HepG2 (cell line): ENCODE measurements around the gene TNS4. TPM values are rescaled to one million over a fixed set of nuclear protein-coding genes. Genes with fewer than 3 reads are reported as not detected.

Experiments used
- ATAC-seq: fragments of 200-7000 bp; cut with Tn5 transposase; 3 replicates; pipeline ENCODE4 v1.9.1; 2020; ENCODE audit warnings: mild to moderate bottlenecking, moderate library complexity
- BruUV-seq: library from RNA; stranded (reverse); fragments of 400-500 nt; replicated peaks from 2 replicates; lab custom pipeline; 2021; lab: Mats Ljungman, UMichigan
- CTCF ChIA-PET: fragments of 300-600 bp; formaldehyde crosslinking; extraction: SDS; loops from one replicate; lab custom pipeline; 2021; ENCODE audit warnings: low total read pairs, inconsistent platforms, low intra/inter-chr PET ratio; lab: Yijun Ruan, JAX
- POLR2A ChIA-PET: fragments of 350-600 bp; sonication (Branson Sonifier 250); formaldehyde crosslinking; loops from one replicate; lab custom pipeline; 2020; ENCODE audit warnings: antibody characterized with exemption, inconsistent platforms; lab: Yijun Ruan, JAX
- DNase-seq: peaks from one replicate; pipeline ENCODE4 v3.0.0-alpha.2; 2015; ENCODE audit warnings: low spot score
- FAIRE-seq: peaks from 3 replicates; lab custom pipeline; 2011; peaks lifted over from hg19 to GRCh38; lab: Jason Lieb, UNC
- H2AFZ ChIP-seq: one replicate; pipeline ENCODE4 v1.6.1; 2011; ENCODE audit warnings: low read length, inconsistent platforms
- H3K27ac ChIP-seq: fragments of 300-600 bp; 3 replicates; pipeline ENCODE4 v1.8.0; 2011; ENCODE audit warnings: mixed run types, mild to moderate bottlenecking, mixed read lengths, low read length, inconsistent platforms; ENCODE audit not compliant: insufficient read depth; ENCODE audit errors: extremely low read length
- H3K27me3 ChIP-seq, 2 experiments: fragments of 200-600 bp in 1 of 2; 2 replicates in 1 of 2; 3 replicates in 1 of 2; pipeline versions ENCODE4 v1.6.0 to v1.8.0; 2011; ENCODE audit warnings: low read length in 2 of 2, mild to moderate bottlenecking in 2 of 2, moderate library complexity in 2 of 2, inconsistent platforms in 1 of 2; ENCODE audit not compliant: insufficient read depth in 2 of 2, control insufficient read depth in 1 of 2
- H3K36me3 ChIP-seq, 2 experiments: fragments of 200-600 bp in 1 of 2; replicated peaks in 1 of 2; 2 replicates in 1 of 2; 3 replicates in 1 of 2; pipeline versions ENCODE4 v1.5.1 to v1.8.0; 2011; ENCODE audit warnings: low read length in 2 of 2, inconsistent platforms in 1 of 2; ENCODE audit not compliant: insufficient read depth in 2 of 2, control insufficient read depth in 1 of 2
- H3K4me1 ChIP-seq: 2 replicates; pipeline ENCODE4 v1.5.1; 2012; ENCODE audit warnings: low read length, inconsistent platforms; ENCODE audit not compliant: insufficient read depth
- H3K4me2 ChIP-seq: 2 replicates; pipeline ENCODE4 v1.6.0; 2011; ENCODE audit warnings: low read depth, low read length, inconsistent platforms
- H3K4me3 ChIP-seq, 3 experiments: fragments of 200-600 bp in 1 of 3; sonication (generic), shearing (Covaris generic) in 1 of 3; replicated peaks in 1 of 3; 2 replicates each; pipeline ENCODE4 v1.5.1; 2011 to 2016; ENCODE audit warnings: low read length in 3 of 3, inconsistent platforms in 2 of 3, low read depth in 2 of 3, mild to moderate bottlenecking in 2 of 3, control low read depth in 1 of 3, mixed read lengths in 1 of 3; ENCODE audit not compliant: insufficient read depth in 1 of 3
- H3K79me2 ChIP-seq: one replicate; pipeline ENCODE4 v1.6.1; 2011; ENCODE audit warnings: low read length, inconsistent platforms; ENCODE audit not compliant: insufficient read depth
- H3K9ac ChIP-seq: 2 replicates; pipeline ENCODE4 v1.6.0; 2011; ENCODE audit warnings: mild to moderate bottlenecking, low read depth, low read length, inconsistent platforms; ENCODE audit not compliant: insufficient read depth
- H3K9me3 ChIP-seq: 2 replicates; pipeline ENCODE4 v1.5.1; 2012; ENCODE audit warnings: mild to moderate bottlenecking, low read length
- H4K20me1 ChIP-seq: 2 replicates; pipeline ENCODE4 v1.6.0; 2011; ENCODE audit warnings: inconsistent platforms, mild to moderate bottlenecking, low read length, moderate library complexity; ENCODE audit not compliant: insufficient read depth
- HNF4A ChIP-seq: sonication (generic); formaldehyde crosslinking; IDR thresholded peaks from 2 replicates; pipeline ENCODE4 v1.4.0; 2020; ENCODE audit warnings: missing genetic modification reagents
- IRX3 ChIP-seq: sonication (generic); formaldehyde crosslinking; IDR thresholded peaks from 2 replicates; pipeline ENCODE4 v1.8.1; 2023; ENCODE audit warnings: mild to moderate bottlenecking, low read depth, missing genetic modification reagents, borderline replicate concordance
- RFX3 ChIP-seq: IDR thresholded peaks from 2 replicates; pipeline ENCODE4 v1.6.1; 2016; ENCODE audit warnings: missing biosample characterization, missing genetic modification reagents
- ZNF558 ChIP-seq: sonication (generic); formaldehyde crosslinking; IDR thresholded peaks from 2 replicates; pipeline ENCODE4 v1.9.0; 2022; ENCODE audit warnings: mild to moderate bottlenecking, missing genetic modification reagents, borderline replicate concordance
- ZNF670 ChIP-seq: sonication (generic); formaldehyde crosslinking; IDR thresholded peaks from 2 replicates; pipeline ENCODE4 v1.8.0; 2022; ENCODE audit warnings: mild to moderate bottlenecking, missing genetic modification reagents, borderline replicate concordance
- ZNF775 ChIP-seq: sonication (generic); formaldehyde crosslinking; IDR thresholded peaks from 2 replicates; pipeline ENCODE4 v1.4.0; 2020; ENCODE audit warnings: missing genetic modification reagents, mild to moderate bottlenecking, moderate library complexity, borderline replicate concordance
- WGBS: methylation state at CpG from one replicate; pipeline ENCODE4 v1.1.6; 2017; ENCODE audit warnings: low lambda C conversion rate; 5-methylcytosine and 5-hydroxymethylcytosine counted together
- in situ Hi-C: cut with HindIII; loops from 2 replicates; pipeline ENCODE4 v1.10.0; 2017; ENCODE audit warnings: low pct_unique_long_range_greater_than_20kb; ENCODE audit not compliant: extremely low pct_ligation_motif_present
- intact Hi-C: fragments of 100-400 bp; cut with micrococcal nuclease; formaldehyde crosslinking; loops from one replicate; pipeline ENCODE4 v1.10.0; 2022; ENCODE audit not compliant: unreplicated experiment
- polyA plus RNA-seq, 8 experiments: library from polyadenylated mRNA; depleted of rRNA in 3 of 8; stranded (reverse) in 7 of 8; unstranded in 1 of 8; fragments of >200 nt; fragmentation: Illumina TruSeq in 4 of 8; extraction: Trizol in 4 of 8; gene quantifications; 2 replicates each; pipeline versions ENCODE4 v1.2.1 to v1.2.3, GENCODE V29; 2011 to 2016; ENCODE audit warnings: low read depth in 4 of 8, missing spikeins in 1 of 8, mixed read lengths in 1 of 8; ENCODE audit not compliant: insufficient read depth in 1 of 8
- total RNA-seq, 5 experiments: library from RNA; depleted of rRNA; stranded (reverse); fragments of >200 nt; fragmentation: Illumina TruSeq; extraction: Trizol; gene quantifications; 2 replicates each; pipeline ENCODE4 v1.2.3, GENCODE V29; 2016; ENCODE audit warnings: low read depth in 1 of 5
- TF ChIP-seq, protein P1 (sequence below): sonication (generic); formaldehyde crosslinking; IDR thresholded peaks from 2 replicates; pipeline ENCODE4 v1.4.0; 2020; ENCODE audit warnings: mild to moderate bottlenecking, low read depth, missing genetic modification reagents

Gene TNS4
- total and polyA plus RNA-seq, 2 of the 13 experiments (the other 11 are each of a cell fraction or from before 2014, with no cell fraction given): 0.58 to 2.1 TPM

- no peaks in the 10 kb centered on the region for H3K36me3 ChIP-seq
- ChIA-PET POLR2A (interaction anchor here (1.0 to 2.0 kb wide), 3 partner anchors 12 to 89 kb away, joined by 3 to 5 read pairs (median 3); no protein-coding TSS in a partner anchor), CTCF (no interaction called here)
- FAIRE-seq (no peak), ATAC-seq (no peak), DNase-seq (no peak)
- H3K79me2 ChIP-seq: no peaks in the 10 kb centered on the region
- 0 out of 5 replicates have a peak, but pooled peaks cover 0 to 3% of the 10 kb centered on the region in 2 experiments for H3K27me3 ChIP-seq
- no peak overlapping the region for H3K4me2 ChIP-seq
- H3K4me3 ChIP-seq: no peak overlapping the region
- H3K9ac ChIP-seq: no peak overlapping the region
- no peaks in the 10 kb centered on the region for H3K9me3 ChIP-seq
- BruUV-seq: no TSS peak
- TF ChIP-seq RFX3 (CRISPR knock-in tag): peak; percentile 72
- no peak for TF ChIP-seq ZNF670
- TF ChIP-seq HNF4A (CRISPR knock-in tag): no peak
- no peak for TF ChIP-seq ZNF775
- TF ChIP-seq ZNF558: no peak
- no peak for TF ChIP-seq IRX3
- TF ChIP-seq, protein P1, sequence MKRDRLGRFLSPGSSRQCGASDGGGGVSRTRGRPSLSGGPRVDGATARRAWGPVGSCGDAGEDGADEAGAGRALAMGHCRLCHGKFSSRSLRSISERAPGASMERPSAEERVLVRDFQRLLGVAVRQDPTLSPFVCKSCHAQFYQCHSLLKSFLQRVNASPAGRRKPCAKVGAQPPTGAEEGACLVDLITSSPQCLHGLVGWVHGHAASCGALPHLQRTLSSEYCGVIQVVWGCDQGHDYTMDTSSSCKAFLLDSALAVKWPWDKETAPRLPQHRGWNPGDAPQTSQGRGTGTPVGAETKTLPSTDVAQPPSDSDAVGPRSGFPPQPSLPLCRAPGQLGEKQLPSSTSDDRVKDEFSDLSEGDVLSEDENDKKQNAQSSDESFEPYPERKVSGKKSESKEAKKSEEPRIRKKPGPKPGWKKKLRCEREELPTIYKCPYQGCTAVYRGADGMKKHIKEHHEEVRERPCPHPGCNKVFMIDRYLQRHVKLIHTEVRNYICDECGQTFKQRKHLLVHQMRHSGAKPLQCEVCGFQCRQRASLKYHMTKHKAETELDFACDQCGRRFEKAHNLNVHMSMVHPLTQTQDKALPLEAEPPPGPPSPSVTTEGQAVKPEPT (CRISPR knock-in tag): no peak
- intact Hi-C loops (no loop called here), in situ Hi-C loops (no loop called here)
- 63% methylated on average over 6 of the region's 6 CpGs for WGBS
- H4K20me1 ChIP-seq: no peaks in the 10 kb centered on the region
- H3K4me1 ChIP-seq: peaks cover 49% of the 10 kb centered on the region
- H3K27ac ChIP-seq: no peak overlapping the region
- no peak overlapping the region for H2AFZ ChIP-seq
These were observed 29.3 kb downstream of the TNS4 start for GRCh38 chr17:40471846-40472732.
